ENCODE results near the gene ANTXRL. TPM values are rescaled to one million over a fixed set of nuclear protein-coding genes. Genes with fewer than 3 reads are reported as not detected.

Gene ANTXRL
- total RNA-seq, 1 donor from 2014 or later = not detected

- peaks cover 2% of the 10 kb centered on the region for H3K27me3 Mint-ChIP-seq (ENCODE audit: unreplicated experiment)
- H3K27ac Mint-ChIP-seq (ENCODE audit: unreplicated experiment) = no peak overlapping the region
- no peaks in the 10 kb centered on the region for H3K4me1 Mint-ChIP-seq (ENCODE audit: unreplicated experiment)
- H3K36me3 Mint-ChIP-seq (ENCODE audit: low read depth, unreplicated experiment) = peaks cover 4% of the 10 kb centered on the region
- no peaks in the 10 kb centered on the region for H3K9me3 Mint-ChIP-seq (ENCODE audit: unreplicated experiment)
- no peak overlapping the region for H3K4me3 Mint-ChIP-seq (ENCODE audit: unreplicated experiment)
- no peak for DNase-seq (ENCODE audit: low spot score)
- no peak for TF ChIP-seq CTCF (IDR thresholded peaks at IDR 0.05; ENCODE audit: unreplicated experiment)
Observed at GRCh38 chr10:46325021-46325420, 38.2 kb downstream of the ANTXRL start.

GRCh38 chr10:46326066-46326465 is 39.3 kb downstream of the ANTXRL start:
- Mint-ChIP-seq H3K36me3 (ENCODE audit: low read depth, unreplicated experiment) (peaks cover 4% of the 10 kb centered on the region), H3K27ac (ENCODE audit: unreplicated experiment) (no peak overlapping the region), H3K4me3 (ENCODE audit: unreplicated experiment) (no peak overlapping the region), H3K4me1 (ENCODE audit: unreplicated experiment) (no peaks in the 10 kb centered on the region), H3K9me3 (ENCODE audit: unreplicated experiment) (no peaks in the 10 kb centered on the region), H3K27me3 (ENCODE audit: unreplicated experiment) (peaks cover 3% of the 10 kb centered on the region)
- no peak for DNase-seq (ENCODE audit: low spot score)
- no peak for TF ChIP-seq CTCF (IDR thresholded peaks at IDR 0.05; ENCODE audit: unreplicated experiment)

- TF ChIP-seq CTCF (IDR thresholded peaks at IDR 0.05; ENCODE audit: unreplicated experiment) = no peak
- peaks cover 4% of the 10 kb centered on the region for H3K36me3 Mint-ChIP-seq (ENCODE audit: low read depth, unreplicated experiment)
- DNase-seq (ENCODE audit: low spot score) = no peak
- no peaks in the 10 kb centered on the region for H3K9me3 Mint-ChIP-seq (ENCODE audit: unreplicated experiment)
- no peaks in the 10 kb centered on the region for H3K4me1 Mint-ChIP-seq (ENCODE audit: unreplicated experiment)
- H3K27me3 Mint-ChIP-seq (ENCODE audit: unreplicated experiment) = peaks cover 3% of the 10 kb centered on the region
- peak overlapping the region; percentile 15 for H3K4me3 Mint-ChIP-seq (ENCODE audit: unreplicated experiment)
- H3K27ac Mint-ChIP-seq (ENCODE audit: unreplicated experiment) = no peak overlapping the region
Observed at GRCh38 chr10:46326971-46327370, 40.2 kb downstream of the ANTXRL start.

- H3K27me3 Mint-ChIP-seq (ENCODE audit: unreplicated experiment) = peaks cover 3% of the 10 kb centered on the region
- peaks cover 4% of the 10 kb centered on the region for H3K36me3 Mint-ChIP-seq (ENCODE audit: low read depth, unreplicated experiment)
- no peak overlapping the region for H3K27ac Mint-ChIP-seq (ENCODE audit: unreplicated experiment)
- H3K4me3 Mint-ChIP-seq (ENCODE audit: unreplicated experiment) = no peak overlapping the region
- H3K4me1 Mint-ChIP-seq (ENCODE audit: unreplicated experiment) = no peaks in the 10 kb centered on the region
- H3K9me3 Mint-ChIP-seq (ENCODE audit: unreplicated experiment) = no peaks in the 10 kb centered on the region
- TF ChIP-seq CTCF (IDR thresholded peaks at IDR 0.05; ENCODE audit: unreplicated experiment) = no peak
- DNase-seq (ENCODE audit: low spot score) = no peak
Observed at GRCh38 chr10:46327685-46328084, 40.9 kb downstream of the ANTXRL start.

GRCh38 chr10:46328853-46329689 is 42.3 kb downstream of the ANTXRL start:
- no peak for DNase-seq (ENCODE audit: low spot score)
- Mint-ChIP-seq H3K27me3 (ENCODE audit: unreplicated experiment) (peaks cover 3% of the 10 kb centered on the region), H3K4me1 (ENCODE audit: unreplicated experiment) (no peaks in the 10 kb centered on the region), H3K36me3 (ENCODE audit: low read depth, unreplicated experiment) (peaks cover 4% of the 10 kb centered on the region), H3K4me3 (ENCODE audit: unreplicated experiment) (no peak overlapping the region), H3K9me3 (ENCODE audit: unreplicated experiment) (no peaks in the 10 kb centered on the region), H3K27ac (ENCODE audit: unreplicated experiment) (no peak overlapping the region)
- no peak for TF ChIP-seq CTCF (IDR thresholded peaks at IDR 0.05; ENCODE audit: unreplicated experiment)

Data from endothelial cell (in vitro differentiated cells).